Esophagus muscularis mucosa (tissue), 4 donors: Measurements from ENCODE around the gene INTS3. TPM values are rescaled to one million over a fixed set of nuclear protein-coding genes. Genes with fewer than 3 reads are reported as not detected.
"Not testable (repeated sequence)": the region's sequence is repeated elsewhere in the genome, so short reads cannot be mapped to it uniquely, and the experiment has no call there.

Experiments used
- DNase-seq: peaks from one replicate; pipeline ENCODE4 v3.0.0-alpha.2; 2017; ENCODE audit errors: extremely low spot score
- H3K27ac ChIP-seq, 4 donors: fragments of 200-600 bp; sonication (generic); replicated peaks in 1 of 4; 1 replicate in 3 of 4; 2 replicates in 1 of 4; pipeline ENCODE4 v1.5.1; 2016 to 2019; ENCODE audit warnings: mild to moderate bottlenecking in 1 of 4
- H3K27me3 ChIP-seq, 4 donors: fragments of 200-600 bp; sonication (generic); one replicate each; pipeline versions ENCODE4 v1.5.1 to v1.6.0; 2016 to 2019
- H3K36me3 ChIP-seq, 4 donors: fragments of 200-600 bp; sonication (generic); one replicate each; pipeline ENCODE4 v1.5.1; 2016 to 2019
- H3K4me1 ChIP-seq, 4 donors: fragments of 200-600 bp; sonication (generic); one replicate each; pipeline ENCODE4 v1.5.1; 2016 to 2019
- H3K4me3 ChIP-seq, 4 donors: fragments of 200-600 bp; sonication (generic); 1 replicate in 2 of 4; 2 replicates in 2 of 4; pipeline ENCODE4 v1.5.1; 2016 to 2019; ENCODE audit warnings: mild to moderate bottlenecking in 4 of 4, moderate library complexity in 1 of 4
- H3K9me3 ChIP-seq, 4 donors: fragments of 200-600 bp; sonication (generic); 1 replicate in 3 of 4; 2 replicates in 1 of 4; pipeline ENCODE4 v1.5.1; 2016 to 2019
- EP300 ChIP-seq: sonication (generic); formaldehyde crosslinking; IDR thresholded peaks from one replicate; pipeline ENCODE4 v1.6.1; 2017; ENCODE audit warnings: antibody characterized with exemption
- POLR2A ChIP-seq: fragments of 450-650 bp; IDR thresholded peaks from one replicate; pipeline ENCODE4 v1.6.1; 2017; ENCODE audit warnings: antibody characterized with exemption, moderate library complexity, mild to moderate bottlenecking, low read depth
- POLR2AphosphoS5 ChIP-seq, 2 donors: sonication (generic); formaldehyde crosslinking; IDR thresholded peaks; one replicate each; pipeline ENCODE4 v1.6.1; 2017; ENCODE audit warnings: antibody characterized with exemption in 2 of 2
- WGBS: methylation state at CpG from one replicate; pipeline ENCODE4 v1.1.5; 2018; 5-methylcytosine and 5-hydroxymethylcytosine counted together
- intact Hi-C: fragments of 100-400 bp; cut with DNase I; formaldehyde crosslinking; loops from one replicate; pipeline ENCODE4 v1.15.1; 2023
- total RNA-seq, 4 donors: library from RNA; depleted of rRNA; stranded (reverse); fragments of >200 nt; gene quantifications; one replicate each; pipeline versions ENCODE4 v1.1.0 to v1.2.1, GENCODE V29; 2016
- TF ChIP-seq, protein P1 (sequence below), 3 experiments: fragments of 200-600 bp in 2 of 3; fragments of 450-650 bp in 1 of 3; sonication (generic) in 2 of 3; IDR thresholded peaks; one replicate each; pipeline ENCODE4 v1.5.1; 2017 to 2019; ENCODE audit warnings: antibody characterized with exemption in 3 of 3, mild to moderate bottlenecking in 2 of 3, moderate library complexity in 1 of 3

The INTS3 gene
- total RNA-seq, 4 donors from 2014 or later = 32.3 to 45.5 (median 38.9) TPM

DNA sequence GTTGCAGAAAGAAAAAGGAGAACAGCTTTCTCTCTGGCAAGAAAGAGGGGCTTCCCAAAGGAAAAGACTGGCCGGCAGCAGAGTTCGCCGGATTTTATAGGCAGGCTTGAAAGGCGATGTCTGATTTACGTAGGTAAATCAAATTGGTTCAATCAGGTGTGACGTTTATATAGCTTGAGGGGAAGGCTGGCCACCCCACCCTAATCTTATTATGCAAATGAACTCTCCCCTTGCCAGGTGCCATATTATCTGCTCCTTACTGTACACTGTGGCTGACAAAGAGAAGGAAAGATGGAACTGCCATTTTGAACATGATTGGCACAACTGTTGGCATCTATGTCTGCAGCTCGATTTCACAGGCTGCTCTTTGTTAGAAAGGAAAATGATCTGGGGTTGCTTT, 16.8 kb upstream of the INTS3 start:
- TF ChIP-seq POLR2A (no peak), POLR2AphosphoS5 (IDR thresholded peaks at IDR 0.05) (no peak), EP300 (no peak)
- TF ChIP-seq, protein P1, sequence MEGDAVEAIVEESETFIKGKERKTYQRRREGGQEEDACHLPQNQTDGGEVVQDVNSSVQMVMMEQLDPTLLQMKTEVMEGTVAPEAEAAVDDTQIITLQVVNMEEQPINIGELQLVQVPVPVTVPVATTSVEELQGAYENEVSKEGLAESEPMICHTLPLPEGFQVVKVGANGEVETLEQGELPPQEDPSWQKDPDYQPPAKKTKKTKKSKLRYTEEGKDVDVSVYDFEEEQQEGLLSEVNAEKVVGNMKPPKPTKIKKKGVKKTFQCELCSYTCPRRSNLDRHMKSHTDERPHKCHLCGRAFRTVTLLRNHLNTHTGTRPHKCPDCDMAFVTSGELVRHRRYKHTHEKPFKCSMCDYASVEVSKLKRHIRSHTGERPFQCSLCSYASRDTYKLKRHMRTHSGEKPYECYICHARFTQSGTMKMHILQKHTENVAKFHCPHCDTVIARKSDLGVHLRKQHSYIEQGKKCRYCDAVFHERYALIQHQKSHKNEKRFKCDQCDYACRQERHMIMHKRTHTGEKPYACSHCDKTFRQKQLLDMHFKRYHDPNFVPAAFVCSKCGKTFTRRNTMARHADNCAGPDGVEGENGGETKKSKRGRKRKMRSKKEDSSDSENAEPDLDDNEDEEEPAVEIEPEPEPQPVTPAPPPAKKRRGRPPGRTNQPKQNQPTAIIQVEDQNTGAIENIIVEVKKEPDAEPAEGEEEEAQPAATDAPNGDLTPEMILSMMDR (IDR thresholded peaks at IDR 0.05) = no peak
- intact Hi-C loops = no loop called here
- no peaks in the 10 kb centered on the region for H3K9me3 ChIP-seq

DNA sequence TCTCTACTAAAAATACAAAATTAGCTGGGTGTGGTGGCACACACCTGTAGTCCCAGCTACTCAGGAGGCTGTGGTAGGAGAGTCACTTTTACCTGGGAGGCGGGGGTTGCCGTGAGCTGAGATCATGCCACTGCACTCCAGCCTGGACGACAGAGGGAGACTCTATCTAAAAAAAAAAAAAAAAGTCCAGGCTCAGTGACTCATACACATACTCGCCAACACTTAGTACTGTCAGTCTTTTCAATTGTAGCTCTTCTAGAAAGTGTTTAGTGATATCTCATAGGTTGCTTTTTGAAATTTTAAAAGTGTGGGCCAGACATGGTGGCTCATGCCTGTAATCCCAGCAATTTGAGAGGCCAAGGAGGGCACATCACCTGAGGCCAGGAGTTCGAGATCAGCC, 11.6 kb upstream of the INTS3 start:
- H3K9me3 ChIP-seq, H3K36me3 ChIP-seq, intact Hi-C loops, DNase-seq, H3K4me1 ChIP-seq, H3K27me3 ChIP-seq, H3K4me3 ChIP-seq, H3K27ac ChIP-seq: not testable (repeated sequence)
- WGBS = 88% methylated on average over 5 of the region's 5 CpGs

More for the DNA sequence above, 16.8 kb upstream of the INTS3 start:
- no peak for DNase-seq
- 77% methylated on average over 7 of the region's 7 CpGs for WGBS
- H3K27me3 ChIP-seq = no peaks in the 10 kb centered on the region
- H3K36me3 ChIP-seq = no peaks in the 10 kb centered on the region
- no peak overlapping the region for H3K27ac ChIP-seq
- H3K4me1 ChIP-seq = no peaks in the 10 kb centered on the region
- no peak overlapping the region for H3K4me3 ChIP-seq

DNA sequence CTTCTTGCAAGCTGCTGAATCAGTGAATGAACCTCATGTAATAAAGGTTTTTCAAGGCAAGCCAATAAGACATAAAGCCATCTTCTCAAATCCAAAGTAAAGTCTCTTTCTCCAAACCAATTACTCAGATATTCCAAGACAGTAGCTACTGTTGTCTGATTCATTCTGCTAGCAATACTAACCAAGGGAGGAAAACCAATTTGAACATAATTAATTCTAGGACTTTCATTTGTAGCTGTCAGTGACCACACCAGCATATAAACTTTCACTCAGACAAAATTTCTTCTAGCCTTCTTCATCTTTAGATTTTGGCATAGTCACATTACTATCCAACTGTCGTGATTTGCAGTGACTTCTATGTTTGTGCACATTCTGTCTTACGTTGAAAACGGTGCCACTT, 10.5 kb upstream of the INTS3 start:
- WGBS = 85% methylated on average over 3 of the region's 3 CpGs
- intact Hi-C loops = no loop called here
- Histone ChIP-seq H3K4me3 (no peak overlapping the region), H3K27ac (no peak overlapping the region), H3K36me3 (no peaks in the 10 kb centered on the region), H3K9me3 (no peaks in the 10 kb centered on the region), H3K27me3 (no peaks in the 10 kb centered on the region), H3K4me1 (no peaks in the 10 kb centered on the region)
- DNase-seq = no peak
- TF ChIP-seq POLR2A = no peak
- TF ChIP-seq POLR2AphosphoS5 (IDR thresholded peaks at IDR 0.05) = no peak
- TF ChIP-seq, protein P1 (IDR thresholded peaks at IDR 0.05) = no peak
- no peak for TF ChIP-seq EP300

DNA sequence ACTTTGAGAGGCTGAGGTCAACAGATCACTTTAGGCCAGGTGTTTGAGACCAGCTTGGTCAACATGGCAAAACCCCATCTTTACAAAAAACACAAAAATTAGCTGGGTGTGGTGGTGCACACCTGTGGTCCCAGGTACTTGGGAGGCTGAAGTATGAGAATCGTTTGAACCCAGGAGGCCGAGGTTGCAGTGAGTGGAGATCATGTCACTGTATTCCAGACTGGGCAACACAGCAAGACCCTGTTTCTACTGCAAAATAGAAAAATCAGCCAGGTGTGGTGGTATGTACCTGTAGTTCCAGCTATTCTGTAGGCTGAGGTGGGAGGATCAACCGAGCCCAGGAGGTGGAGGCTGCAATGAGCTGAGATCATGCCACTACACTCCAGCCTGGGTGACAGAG, 4.2 kb upstream of the INTS3 start:
- TF ChIP-seq POLR2AphosphoS5 (IDR thresholded peaks at IDR 0.05) (no peak), EP300 (no peak), POLR2A (no peak)
- TF ChIP-seq, protein P1 (IDR thresholded peaks at IDR 0.05) = no peak
- Histone ChIP-seq H3K9me3 (no peaks in the 10 kb centered on the region), H3K4me1 (peaks cover 4 to 11% (median 8%) of the 10 kb centered on the region in 4 donors), H3K4me3 (no peak overlapping the region), H3K36me3 (no peaks in the 10 kb centered on the region), H3K27ac (no peak overlapping the region), H3K27me3 (no peaks in the 10 kb centered on the region)
- DNase-seq = no peak
- intact Hi-C loops = no loop called here
- 98% methylated on average over 3 of the region's 3 CpGs for WGBS

DNA sequence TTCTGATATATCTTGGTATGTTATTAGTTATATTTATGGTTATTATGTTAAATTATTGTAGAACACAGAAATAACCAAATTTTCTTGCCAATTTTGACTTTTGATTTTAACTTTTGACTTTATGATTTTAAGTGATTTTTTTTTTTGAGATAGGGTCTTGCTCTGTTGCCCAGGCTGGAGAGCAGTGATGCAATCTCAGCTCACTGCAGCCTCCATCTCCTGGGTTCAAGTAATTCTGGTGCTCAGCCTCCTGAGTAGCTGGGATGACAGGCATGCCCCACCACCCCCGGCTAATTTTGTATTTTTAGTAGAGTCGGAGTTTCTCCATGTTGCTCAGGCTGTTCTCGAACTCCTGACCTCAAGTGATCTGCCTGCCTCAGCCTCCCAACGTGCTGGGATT, 3.2 kb upstream of the INTS3 start:
- H3K36me3 ChIP-seq, H3K27me3 ChIP-seq, DNase-seq, H3K4me3 ChIP-seq, H3K9me3 ChIP-seq, intact Hi-C loops, H3K27ac ChIP-seq: not testable (repeated sequence)
- peaks cover 12 to 20% (median 18%) of the 10 kb centered on the region in 4 donors for H3K4me1 ChIP-seq
- 68% methylated on average over 4 of the region's 4 CpGs for WGBS

DNA sequence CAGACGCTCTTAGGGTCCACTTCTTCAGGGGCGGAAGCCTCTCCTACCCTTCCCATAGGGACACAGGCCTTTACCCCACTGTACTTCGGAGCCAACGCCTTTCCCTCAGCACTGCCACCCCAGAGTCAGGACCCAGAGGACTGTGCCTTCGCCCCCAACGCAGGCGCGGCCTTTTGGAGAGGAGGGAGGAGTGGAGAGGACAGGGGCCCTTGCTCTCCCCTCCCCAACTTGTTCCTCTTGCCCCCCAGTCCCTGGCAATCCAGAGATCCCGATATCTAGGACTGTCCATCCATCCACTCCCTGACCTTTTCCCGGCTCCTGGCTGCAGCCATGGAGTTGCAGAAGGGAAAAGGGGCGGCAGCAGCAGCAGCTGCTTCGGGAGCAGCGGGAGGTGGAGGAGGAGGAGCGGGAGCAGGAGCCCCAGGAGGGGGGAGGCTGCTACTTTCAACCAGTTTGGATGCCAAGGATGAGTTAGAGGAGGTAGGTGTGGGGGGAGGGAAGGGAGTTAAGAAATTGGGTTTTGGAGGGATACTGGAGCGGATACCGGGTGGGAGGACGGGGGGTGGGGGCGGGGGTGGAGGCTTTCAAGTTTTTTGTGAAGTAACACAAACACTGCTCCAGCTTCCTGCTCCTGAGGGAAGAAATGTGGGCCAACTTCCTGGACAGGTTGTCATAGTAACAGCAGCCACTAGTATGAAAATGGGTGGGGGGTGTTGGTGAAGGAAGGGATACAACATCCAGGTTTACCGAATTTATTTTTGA, 636 bp downstream of the INTS3 start:
- no peaks in the 10 kb centered on the region for H3K27me3 ChIP-seq
- peak overlapping the region; percentile 98 to 99 (median 98) for H3K27ac ChIP-seq
- H3K36me3 ChIP-seq = peaks cover 0 to 3% (median 0%) of the 10 kb centered on the region in 4 donors
- DNase-seq = no peak
- intact Hi-C loops = no loop called here
- no peak for TF ChIP-seq POLR2A
- TF ChIP-seq EP300 = no peak
- TF ChIP-seq POLR2AphosphoS5 (IDR thresholded peaks at IDR 0.05) = no peak
- TF ChIP-seq, protein P1 (IDR thresholded peaks at IDR 0.05) = no peak
- WGBS = under 1% methylated on average over 17 of the region's 19 CpGs
- peak overlapping the region; percentile 73 to 93 (median 88) for H3K4me3 ChIP-seq
- H3K4me1 ChIP-seq = peaks cover 28 to 44% (median 41%) of the 10 kb centered on the region in 4 donors
- no peaks in the 10 kb centered on the region for H3K9me3 ChIP-seq
